NCI-H187 (cell line): Measurements from ENCODE around the gene SEZ6.

Experiments used
- DNase-seq, 2 experiments: peaks; one replicate each; lab custom pipeline; 2025; lab: John Stamatoyannopoulos, UW

Gene SEZ6

DNA sequence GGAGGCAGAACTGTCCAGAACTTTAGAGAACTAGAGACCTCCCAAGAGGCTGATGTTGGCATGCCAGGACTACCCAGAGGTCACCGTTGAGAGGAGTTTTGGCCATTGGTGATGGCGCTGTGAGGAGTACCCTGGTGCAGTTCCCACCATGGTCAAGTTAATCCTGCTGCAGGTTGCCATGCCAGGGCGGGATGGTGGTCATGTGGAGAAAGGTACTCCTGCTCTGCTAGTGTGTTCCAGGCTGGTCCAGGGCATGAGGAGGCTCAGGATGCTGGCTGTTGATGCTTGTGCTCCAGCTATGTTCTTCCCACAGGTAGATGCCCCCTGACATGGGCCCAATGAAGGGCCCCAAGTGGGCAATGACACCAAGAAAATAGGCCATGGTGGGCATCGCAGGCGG lies 50.4 kb downstream of the SEZ6 start:
- DNase-seq: no peak

GRCh38 chr17:28954886-28955285 lies 50.9 kb downstream of the SEZ6 start:
- no peak for DNase-seq

DNA sequence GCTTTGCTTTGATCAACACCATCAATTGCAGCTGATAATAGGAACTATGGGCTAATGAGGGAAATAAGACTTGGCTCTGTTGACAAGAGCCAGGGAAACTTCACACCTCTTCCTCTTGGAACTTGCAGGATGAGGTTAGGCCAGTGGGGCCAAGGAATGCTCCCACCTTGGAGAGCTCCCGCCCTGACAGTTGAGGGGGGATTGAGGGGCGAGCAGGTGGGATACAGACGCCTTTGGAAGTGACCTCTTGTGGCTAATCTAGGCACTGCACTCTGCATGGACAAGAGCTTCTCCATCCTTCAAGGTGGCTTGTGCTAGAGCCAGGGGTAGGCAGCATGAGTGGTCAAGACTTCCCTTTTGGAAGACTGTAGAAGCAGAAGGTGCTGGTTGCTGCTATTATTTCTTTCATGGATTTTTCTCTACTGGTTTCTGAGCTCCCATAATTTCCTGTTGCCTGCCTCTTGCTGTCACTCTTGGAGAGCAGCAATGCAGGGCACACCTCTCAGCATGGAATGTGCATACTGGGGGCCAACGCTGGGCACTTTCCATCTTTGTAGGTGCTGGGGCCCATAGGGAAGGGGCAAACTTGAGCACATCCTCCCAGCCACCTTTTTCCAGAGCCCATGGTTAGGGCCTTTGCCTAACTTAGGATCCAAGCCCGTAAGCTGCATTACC lies 52.3 kb downstream of the SEZ6 start:
- no peak for DNase-seq

GRCh38 chr17:28951991-28952975 lies 53.5 kb downstream of the SEZ6 start:
- peak; percentile 91 to 98 for DNase-seq

- DNase-seq: peak; percentile 97 to 98
These were observed 54.3 kb downstream of the SEZ6 start, which contains the start of gene PHF12 for GRCh38 chr17:28951428-28951990. Gene PHF12, minus strand, starts transcription at chr17:28951518. Its CDS starts 558 bp downstream, at chr17:28950960.

DNA sequence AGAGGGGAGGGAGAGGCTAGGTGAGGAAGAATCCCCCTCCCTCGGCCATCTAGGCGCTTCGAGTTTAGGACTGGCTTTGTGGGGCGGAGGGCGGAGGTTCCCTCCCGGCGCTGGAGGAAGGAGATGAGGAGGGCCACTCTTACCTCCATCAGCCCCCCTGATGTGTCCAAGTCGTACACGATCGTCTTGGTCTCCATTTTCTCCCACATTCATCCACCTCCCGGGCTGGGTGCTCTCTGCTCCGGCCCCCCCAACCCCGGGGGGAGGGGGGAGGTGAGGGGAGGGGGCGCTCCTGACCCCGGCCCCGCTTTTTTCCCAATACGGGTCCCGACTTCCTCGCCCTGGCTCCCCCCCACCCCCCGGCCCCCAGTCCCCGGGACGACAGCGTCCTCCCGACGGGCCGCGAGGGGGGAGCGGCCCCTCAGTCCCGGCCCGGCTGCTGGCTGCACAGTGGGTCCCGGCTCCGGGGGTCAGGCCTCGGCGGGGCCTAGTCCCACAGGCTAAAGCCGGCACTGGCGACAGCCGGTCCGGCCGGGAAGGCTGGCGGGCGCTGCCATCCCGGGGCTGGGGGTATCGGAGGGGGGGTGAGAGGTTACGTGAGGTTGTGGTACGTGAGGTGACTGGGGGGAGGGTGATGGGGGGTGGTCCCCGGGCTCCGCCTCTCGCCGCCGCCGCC lies 54.9 kb downstream of the SEZ6 start:
- DNase-seq: no peak

DNA sequence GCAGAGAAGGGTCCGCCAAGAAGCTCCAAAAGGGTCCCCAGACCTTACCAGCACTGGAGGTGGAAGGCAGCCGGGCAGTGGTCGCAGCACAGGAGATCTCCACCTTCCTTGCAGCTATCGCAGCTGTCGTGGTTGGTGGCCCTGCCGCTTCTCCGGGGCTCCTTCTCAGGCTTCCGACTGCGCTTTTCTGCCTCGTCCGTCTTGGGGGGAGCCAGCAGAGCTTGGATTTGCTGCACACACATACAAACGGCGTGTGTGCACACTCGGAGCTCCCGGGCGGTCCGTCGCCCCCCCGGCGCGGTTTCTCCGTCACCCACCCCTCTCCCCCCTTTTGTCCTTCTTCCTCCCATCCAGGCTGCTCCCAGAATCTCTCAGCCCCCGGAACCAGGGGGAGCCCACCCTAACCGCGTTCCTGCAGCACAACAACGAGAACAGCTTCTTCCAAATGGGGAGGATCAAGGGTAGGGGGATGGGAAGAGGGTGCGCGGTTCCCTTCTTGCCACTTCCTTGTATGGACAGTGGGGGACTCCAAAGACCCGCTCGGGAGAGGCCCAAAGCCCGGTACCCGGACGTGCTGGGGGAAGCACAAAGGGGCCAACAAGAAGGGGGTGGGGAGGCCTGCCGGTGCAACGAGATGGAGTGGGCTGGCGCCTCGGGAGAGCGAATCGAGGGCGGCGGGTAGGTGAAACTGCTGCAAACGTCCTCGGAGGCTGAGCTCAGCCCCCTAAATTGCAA lies 55.6 kb downstream of the SEZ6 start:
- no peak for DNase-seq

- peak in 1 of 2 experiments; percentile 16 for DNase-seq
These were observed 56.4 kb downstream of the SEZ6 start for GRCh38 chr17:28949185-28950016.

DNA sequence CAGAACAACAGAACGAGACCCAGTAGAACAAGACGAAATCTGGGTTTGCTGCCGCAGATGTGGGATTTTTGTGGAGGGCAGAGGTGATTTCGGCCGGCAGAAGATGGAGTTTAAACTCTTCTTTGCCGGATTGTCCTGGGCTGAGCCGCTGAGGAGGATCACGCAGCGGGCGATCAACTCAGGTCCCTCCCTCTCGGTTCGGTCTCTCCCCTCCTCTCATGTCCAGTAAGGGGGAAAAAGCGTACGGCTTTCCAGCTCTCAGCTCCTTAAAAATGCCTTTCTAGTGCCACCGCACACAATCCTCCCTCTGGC lies 57.0 kb downstream of the SEZ6 start:
- no peak for DNase-seq

DNA sequence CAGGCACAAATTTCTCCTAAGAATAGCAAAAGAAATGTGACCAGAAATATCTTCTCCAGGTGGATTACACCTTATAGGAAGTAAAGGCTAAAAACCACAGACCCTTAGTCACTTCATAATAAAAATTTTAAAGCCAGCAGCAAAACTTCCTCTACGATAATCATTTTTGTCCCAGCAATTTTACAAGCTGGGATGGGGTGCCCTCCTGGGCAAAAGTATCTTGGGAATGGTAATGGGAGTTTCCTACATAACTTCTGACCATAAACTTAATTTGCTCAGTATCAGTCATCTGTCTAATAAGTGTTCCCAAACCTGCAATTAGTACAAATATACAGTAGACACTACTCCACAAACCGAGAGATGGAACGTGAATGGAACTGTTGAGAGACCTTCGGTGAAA lies 57.5 kb downstream of the SEZ6 start:
- no peak for DNase-seq

DNA sequence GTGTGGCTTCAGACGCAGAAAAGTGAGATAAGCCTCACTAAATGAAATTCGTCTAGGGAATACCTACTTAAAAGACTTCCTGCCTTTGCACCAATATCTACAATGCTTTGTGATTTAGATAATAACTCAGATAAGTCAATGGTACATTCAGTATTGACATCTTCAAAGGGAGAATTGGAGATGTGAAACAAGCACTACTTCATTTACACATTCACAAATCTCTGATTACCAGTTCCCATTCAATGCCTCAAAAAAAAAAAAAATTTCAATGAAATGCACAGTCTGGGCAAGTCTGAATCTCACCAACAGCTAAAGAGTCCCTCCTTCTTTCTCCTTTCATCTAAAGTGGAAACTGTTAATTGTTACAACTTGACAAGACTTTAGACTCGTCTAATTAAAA lies 58.2 kb downstream of the SEZ6 start:
- no peak for DNase-seq

GRCh38 chr17:28946239-28946638 lies 59.6 kb downstream of the SEZ6 start:
- no peak for DNase-seq

DNA sequence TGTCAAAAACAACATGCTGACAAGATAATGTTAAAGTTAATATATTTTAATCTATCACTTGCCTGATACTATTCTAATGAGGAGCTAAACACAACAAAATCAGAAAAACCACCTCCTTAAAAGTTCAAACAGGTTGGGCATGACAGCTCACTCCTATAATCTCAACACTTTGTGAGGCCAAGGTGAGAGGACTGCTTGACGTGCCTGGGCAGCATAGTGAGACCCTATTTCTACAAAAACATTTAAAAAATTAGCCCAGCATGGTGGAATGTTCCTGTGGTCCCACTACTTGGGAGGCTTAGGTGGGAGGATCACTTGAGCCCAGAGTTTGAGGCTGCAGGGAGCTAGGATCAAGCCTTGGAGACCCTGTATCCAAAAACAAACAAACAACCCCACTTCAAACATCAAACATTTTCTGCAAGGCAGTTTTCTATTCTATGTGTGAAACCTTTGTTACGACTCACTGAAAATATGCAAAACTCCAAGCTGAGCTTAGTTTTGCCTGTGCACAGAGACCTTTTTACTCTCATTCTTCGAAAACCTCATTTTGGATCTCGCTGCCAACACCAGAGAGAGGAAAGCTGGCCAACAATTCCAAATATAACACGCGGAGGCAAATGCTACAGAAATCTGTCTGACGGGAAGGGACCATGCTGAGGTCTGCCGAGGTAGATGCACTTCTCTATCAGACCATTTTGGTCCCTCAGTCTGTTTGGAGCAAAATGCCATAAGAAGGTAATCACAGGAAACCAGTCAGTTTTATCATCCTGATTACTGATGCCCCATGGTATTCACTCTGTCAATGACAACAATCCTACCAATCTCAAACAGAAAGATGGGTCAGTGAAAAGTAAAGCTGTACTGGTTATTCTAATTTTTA lies 60.7 kb downstream of the SEZ6 start:
- DNase-seq: no peak

- no peak for DNase-seq
These were observed 61.5 kb downstream of the SEZ6 start for GRCh38 chr17:28944343-28944742.

GRCh38 chr17:28942925-28943324 lies 62.9 kb downstream of the SEZ6 start:
- DNase-seq: no peak

- no peak for DNase-seq
These were observed 64.6 kb downstream of the SEZ6 start for GRCh38 chr17:28941251-28941650.

- no peak for DNase-seq
These were observed 65.2 kb downstream of the SEZ6 start for GRCh38 chr17:28940675-28941074.

- no peak for DNase-seq
These were observed 65.7 kb downstream of the SEZ6 start for GRCh38 chr17:28940142-28940541.

DNA sequence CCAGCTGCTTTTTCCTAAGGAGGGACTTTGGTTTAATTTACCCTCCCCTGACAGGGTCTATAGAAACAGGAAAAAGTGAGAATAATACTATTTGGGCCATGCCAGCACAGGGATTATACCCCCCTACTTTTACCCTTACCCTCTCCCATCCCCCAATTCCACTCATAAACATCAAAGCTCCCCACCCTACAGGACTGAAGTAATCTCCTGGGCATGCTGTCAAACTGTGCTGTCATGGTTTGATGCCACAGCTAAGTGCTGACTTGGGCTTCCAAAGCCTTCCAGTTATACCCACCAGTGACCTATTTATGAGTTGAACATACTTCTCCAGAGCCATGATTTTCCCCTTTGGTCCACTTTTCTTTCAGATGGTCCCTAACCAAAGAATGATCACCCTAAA lies 67.3 kb downstream of the SEZ6 start:
- no peak for DNase-seq
